ENCODE results near the gene LHX5. TPM values are rescaled to one million over a fixed set of nuclear protein-coding genes. Genes with fewer than 3 reads are reported as not detected.

LHX5 gene
- total RNA-seq, 1 experiment from 2014 or later = not detected

GRCh38 chr12:113424915-113425823 lies 46.5 kb downstream of the LHX5 start:
- Histone ChIP-seq H3K27ac (ENCODE audit: low read depth, low read length, poor library complexity, severe bottlenecking) (no peak overlapping the region), H3K4me3 (ENCODE audit: low read depth, low read length, poor library complexity, severe bottlenecking) (no peak overlapping the region), H3K4me1 (ENCODE audit: insufficient read depth, low read length, poor library complexity, severe bottlenecking) (no peaks in the 10 kb centered on the region), H3K9me3 (ENCODE audit: low read depth, low read length, poor library complexity, severe bottlenecking) (no peaks in the 10 kb centered on the region), H3K36me3 (ENCODE audit: insufficient read depth, low read length, poor library complexity, severe bottlenecking) (no peaks in the 10 kb centered on the region), H3K27me3 (replicated peaks; ENCODE audit: insufficient read depth, low read depth, low read length, poor library complexity) (peaks cover 3% of the 10 kb centered on the region)
- CTCF ChIA-PET = interaction anchor here (0.7 to 1.4 kb wide), 10 partner anchors 9 to 1230 kb away, joined by 3 to 7 read pairs (median 4); partner anchors contain the start of genes SLC8B1 and TPCN1
- POLR2A ChIA-PET (ENCODE audit: low non-redundant PET) = no interaction called here
- peak; percentile 94 for TF ChIP-seq CTCF (conservative IDR thresholded peaks at IDR 0.05; ENCODE audit: low read depth, low read length)
- no peak for TF ChIP-seq EZH2 (IDR thresholded peaks at IDR 0.05; ENCODE audit: borderline replicate concordance, low read depth, low read length, poor library complexity, severe bottlenecking)
- BruUV-seq (replicated peaks) = no TSS peak
- intact Hi-C loops (cut with micrococcal nuclease; ENCODE audit: unreplicated experiment) = loop anchor here (1.0 to 10.0 kb wide), 3 partner anchors 112 to 370 kb away; partner anchors contain the start of gene DTX1
- peak; percentile 58 for DNase-seq (ENCODE audit: low spot score)

- Histone ChIP-seq H3K4me1 (ENCODE audit: insufficient read depth, low read length, poor library complexity, severe bottlenecking) (no peaks in the 10 kb centered on the region), H3K9me3 (ENCODE audit: low read depth, low read length, poor library complexity, severe bottlenecking) (no peaks in the 10 kb centered on the region), H3K4me3 (ENCODE audit: low read depth, low read length, poor library complexity, severe bottlenecking) (no peak overlapping the region), H3K36me3 (ENCODE audit: insufficient read depth, low read length, poor library complexity, severe bottlenecking) (no peaks in the 10 kb centered on the region), H3K27ac (ENCODE audit: low read depth, low read length, poor library complexity, severe bottlenecking) (no peak overlapping the region), H3K27me3 (replicated peaks; ENCODE audit: insufficient read depth, low read depth, low read length, poor library complexity) (no peaks in the 10 kb centered on the region)
- BruUV-seq (replicated peaks) = no TSS peak
- intact Hi-C loops (cut with micrococcal nuclease; ENCODE audit: unreplicated experiment) = loop anchor here (2.0 to 10.0 kb wide), 2 partner anchors 112 to 370 kb away; partner anchors contain the start of gene DTX1
- DNase-seq (ENCODE audit: low spot score) = no peak
- CTCF ChIA-PET = interaction anchor here (1.4 kb wide), 1 partner anchor 11 kb away, joined by 7 read pairs; no protein-coding TSS in a partner anchor
- POLR2A ChIA-PET (ENCODE audit: low non-redundant PET) = no interaction called here
- TF ChIP-seq EZH2 (IDR thresholded peaks at IDR 0.05; ENCODE audit: borderline replicate concordance, low read depth, low read length, poor library complexity, severe bottlenecking) (no peak), CTCF (conservative IDR thresholded peaks at IDR 0.05; ENCODE audit: low read depth, low read length) (no peak)
Observed at GRCh38 chr12:113424456-113424855, 47.2 kb downstream of the LHX5 start.

- no peaks in the 10 kb centered on the region for H3K27me3 ChIP-seq (replicated peaks; ENCODE audit: insufficient read depth, low read depth, low read length, poor library complexity)
- intact Hi-C loops (cut with micrococcal nuclease; ENCODE audit: unreplicated experiment) = loop anchor here (10.0 kb wide), 1 partner anchor 368 kb away; the partner anchor contains the start of gene DTX1
- H3K4me1 ChIP-seq (ENCODE audit: insufficient read depth, low read length, poor library complexity, severe bottlenecking) = no peaks in the 10 kb centered on the region
- peak overlapping the region; percentile 26 for H3K4me3 ChIP-seq (ENCODE audit: low read depth, low read length, poor library complexity, severe bottlenecking)
- H3K36me3 ChIP-seq (ENCODE audit: insufficient read depth, low read length, poor library complexity, severe bottlenecking) = no peaks in the 10 kb centered on the region
- CTCF ChIA-PET = no interaction called here
- BruUV-seq (replicated peaks) = no TSS peak
- no peak for DNase-seq (ENCODE audit: low spot score)
- H3K27ac ChIP-seq (ENCODE audit: low read depth, low read length, poor library complexity, severe bottlenecking) = no peak overlapping the region
- POLR2A ChIA-PET (ENCODE audit: low non-redundant PET) = no interaction called here
- no peaks in the 10 kb centered on the region for H3K9me3 ChIP-seq (ENCODE audit: low read depth, low read length, poor library complexity, severe bottlenecking)
- TF ChIP-seq EZH2 (IDR thresholded peaks at IDR 0.05; ENCODE audit: borderline replicate concordance, low read depth, low read length, poor library complexity, severe bottlenecking) = no peak
- TF ChIP-seq CTCF (conservative IDR thresholded peaks at IDR 0.05; ENCODE audit: low read depth, low read length) = no peak
Observed at GRCh38 chr12:113422886-113423669, 48.6 kb downstream of the LHX5 start.
